Measurements from ENCODE around the gene HVCN1.

GRCh38 chr12:110657747-110658146 is 31.2 kb downstream of the HVCN1 start:
- TF ChIP-seq, protein P1, sequence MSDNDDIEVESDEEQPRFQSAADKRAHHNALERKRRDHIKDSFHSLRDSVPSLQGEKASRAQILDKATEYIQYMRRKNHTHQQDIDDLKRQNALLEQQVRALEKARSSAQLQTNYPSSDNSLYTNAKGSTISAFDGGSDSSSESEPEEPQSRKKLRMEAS (IDR thresholded peaks at IDR 0.05), result no peak
- TF ChIP-seq CEBPB (IDR thresholded peaks at IDR 0.05), result no peak
- TF ChIP-seq TEAD4 (IDR thresholded peaks at IDR 0.05), result no peak
- no peak for TF ChIP-seq EP300 (IDR thresholded peaks at IDR 0.05; ENCODE audit: borderline replicate concordance)
- TF ChIP-seq TAF1 (IDR thresholded peaks at IDR 0.05; ENCODE audit: low read depth), result no peak
- no peak for TF ChIP-seq REST (IDR thresholded peaks at IDR 0.05; ENCODE audit: low read depth)
- no peak for TF ChIP-seq CREB1 (IDR thresholded peaks at IDR 0.05; ENCODE audit: low read depth)
- no peak for TF ChIP-seq RAD21 (IDR thresholded peaks at IDR 0.05; ENCODE audit: low read depth)
- no peak for TF ChIP-seq TCF12 (IDR thresholded peaks at IDR 0.05; ENCODE audit: low read depth)
- no peak for TF ChIP-seq EGR1 (IDR thresholded peaks at IDR 0.05)
- no peak for TF ChIP-seq YY1 (IDR thresholded peaks at IDR 0.05; ENCODE audit: low read depth)
- TF ChIP-seq USF1 (IDR thresholded peaks at IDR 0.05), result no peak
- TF ChIP-seq ZBTB7A (IDR thresholded peaks at IDR 0.05; ENCODE audit: low read depth), result no peak
- no peak for TF ChIP-seq NFIC (IDR thresholded peaks at IDR 0.05)

Measured in Ishikawa (cell line).